Activated CD4-positive, alpha-beta T cell treated with anti-CD3 and anti-CD28 coated beads, Interleukin-2, amount 10 ng/mL, durations not matched to agents 24 days and 14 days (primary cell): Measurements from ENCODE around the gene PGBD5. TPM values are rescaled to one million over a fixed set of nuclear protein-coding genes. Genes with fewer than 3 reads are reported as not detected.
"Not testable (repeated sequence)": the region's sequence is repeated elsewhere in the genome, so short reads cannot be mapped to it uniquely, and the experiment has no call there.

Experiments
- DNase-seq: peaks from one replicate; pipeline ENCODE4 v3.0.0; 2022
- H3K27ac Mint-ChIP-seq: one replicate; pipeline ENCODE4 v1.8.0; 2022; ENCODE audit warnings: mild to moderate bottlenecking, mixed read lengths
- H3K27me3 Mint-ChIP-seq: one replicate; pipeline ENCODE4 v1.8.0; 2022; ENCODE audit warnings: mixed read lengths
- H3K36me3 Mint-ChIP-seq: one replicate; pipeline ENCODE4 v1.8.0; 2022; ENCODE audit warnings: low read depth, mild to moderate bottlenecking, mixed read lengths
- H3K4me1 Mint-ChIP-seq: one replicate; pipeline ENCODE4 v1.8.0; 2021; ENCODE audit warnings: mixed read lengths
- H3K4me3 Mint-ChIP-seq: one replicate; pipeline ENCODE4 v1.8.0; 2022; ENCODE audit warnings: mild to moderate bottlenecking, moderate library complexity, mixed read lengths
- H3K9me3 Mint-ChIP-seq: one replicate; pipeline ENCODE4 v1.8.0; 2021; ENCODE audit warnings: mixed read lengths
- intact Hi-C: fragments of 100-400 bp; cut with micrococcal nuclease; formaldehyde crosslinking; loops from one replicate; pipeline ENCODE4 v1.15.1; 2023
- total RNA-seq: library from RNA; stranded (reverse); gene quantifications from 2 replicates; pipeline ENCODE4 v1.2.3, GENCODE V29; 2022

Gene PGBD5, protein sequence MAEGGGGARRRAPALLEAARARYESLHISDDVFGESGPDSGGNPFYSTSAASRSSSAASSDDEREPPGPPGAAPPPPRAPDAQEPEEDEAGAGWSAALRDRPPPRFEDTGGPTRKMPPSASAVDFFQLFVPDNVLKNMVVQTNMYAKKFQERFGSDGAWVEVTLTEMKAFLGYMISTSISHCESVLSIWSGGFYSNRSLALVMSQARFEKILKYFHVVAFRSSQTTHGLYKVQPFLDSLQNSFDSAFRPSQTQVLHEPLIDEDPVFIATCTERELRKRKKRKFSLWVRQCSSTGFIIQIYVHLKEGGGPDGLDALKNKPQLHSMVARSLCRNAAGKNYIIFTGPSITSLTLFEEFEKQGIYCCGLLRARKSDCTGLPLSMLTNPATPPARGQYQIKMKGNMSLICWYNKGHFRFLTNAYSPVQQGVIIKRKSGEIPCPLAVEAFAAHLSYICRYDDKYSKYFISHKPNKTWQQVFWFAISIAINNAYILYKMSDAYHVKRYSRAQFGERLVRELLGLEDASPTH
- 0.09 TPM in 1 of 2 replicates, not detected in the other for total RNA-seq

DNA sequence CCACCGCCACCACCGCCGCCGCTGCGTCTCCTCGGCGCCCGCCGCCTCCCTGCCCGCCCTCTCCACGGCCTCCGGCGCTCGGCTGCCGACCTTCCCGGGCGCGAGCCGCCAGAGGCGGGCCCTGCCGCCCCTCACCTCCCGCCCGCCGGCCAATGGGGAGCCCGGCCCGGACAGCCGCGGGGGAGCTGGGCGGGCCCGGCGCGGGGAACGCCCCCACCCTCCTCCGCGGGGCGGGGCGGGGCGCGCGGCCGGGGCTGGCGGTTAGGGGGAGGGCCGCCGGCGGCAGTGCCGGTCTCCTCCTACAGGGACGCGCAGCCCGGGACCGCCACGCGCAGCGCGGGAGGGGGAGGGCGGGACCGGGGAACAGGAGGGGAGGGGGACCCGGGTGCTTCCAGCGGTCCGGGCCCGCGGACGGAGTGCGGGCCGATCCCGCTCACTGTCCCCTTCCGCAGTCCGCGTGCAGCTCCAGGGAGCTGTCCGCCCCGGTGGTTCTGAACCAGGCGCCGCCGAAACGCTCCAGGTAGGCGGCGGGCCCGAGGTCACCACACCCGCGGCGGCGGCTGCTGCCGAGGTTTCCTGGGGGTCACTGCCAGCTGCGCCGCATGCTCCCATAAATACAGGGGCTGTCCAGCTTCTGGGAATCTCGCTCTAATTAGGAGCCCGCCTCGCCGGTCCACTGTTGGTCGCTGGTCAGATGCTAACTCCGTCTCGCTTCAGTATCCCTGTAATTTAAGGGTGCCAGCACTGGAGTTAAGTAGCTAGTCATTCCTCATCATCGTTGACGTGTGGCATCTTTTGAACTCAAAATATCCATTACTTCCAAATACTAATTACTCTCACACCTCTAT, at the start of gene PGBD5:
Gene PGBD5, minus strand, starts transcription at position 87 of the 848 bp plus-strand sequence. CDS start 404 bp downstream, outside the sequence.
- DNase-seq = peak; percentile 92
- peaks cover 4% of the 10 kb centered on the region for H3K36me3 Mint-ChIP-seq
- peaks cover 61% of the 10 kb centered on the region for H3K27me3 Mint-ChIP-seq
- H3K9me3 Mint-ChIP-seq = peaks cover 6% of the 10 kb centered on the region
- intact Hi-C loops = loop anchor here (5.0 kb wide), 1 partner anchor 994 kb away; the partner anchor contains the start of gene ACTA1
- H3K4me3 Mint-ChIP-seq = peak within 1 kb of the TSS; percentile 79
- peaks cover 13% of the 10 kb centered on the region for H3K4me1 Mint-ChIP-seq
- peak within 1 kb of the TSS; percentile 39 for H3K27ac Mint-ChIP-seq

DNA sequence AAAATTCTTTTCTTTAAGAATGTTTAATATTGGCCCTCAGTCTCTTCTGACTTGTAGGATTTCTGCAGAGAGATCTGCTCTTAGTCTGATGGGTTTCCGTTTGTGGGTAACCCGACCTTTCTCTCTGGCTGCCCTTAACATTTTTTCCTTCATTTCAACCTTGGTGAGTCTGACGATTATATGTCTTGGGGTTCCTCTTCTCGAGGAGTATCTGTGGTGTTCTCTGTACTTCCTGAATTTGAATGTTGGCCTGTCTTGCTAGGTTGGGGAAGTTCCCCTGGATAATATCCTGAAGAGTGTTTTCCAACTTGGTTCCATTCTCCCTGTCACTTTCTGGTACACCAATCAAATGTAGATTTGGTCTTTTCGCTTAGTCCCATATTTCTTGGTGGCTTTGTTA, 48.8 kb upstream of the PGBD5 start:
- intact Hi-C loops, H3K4me3 Mint-ChIP-seq, H3K36me3 Mint-ChIP-seq, H3K27ac Mint-ChIP-seq, H3K4me1 Mint-ChIP-seq, DNase-seq, H3K9me3 Mint-ChIP-seq: not testable (repeated sequence)
- peaks cover 29% of the 10 kb centered on the region for H3K27me3 Mint-ChIP-seq

DNA sequence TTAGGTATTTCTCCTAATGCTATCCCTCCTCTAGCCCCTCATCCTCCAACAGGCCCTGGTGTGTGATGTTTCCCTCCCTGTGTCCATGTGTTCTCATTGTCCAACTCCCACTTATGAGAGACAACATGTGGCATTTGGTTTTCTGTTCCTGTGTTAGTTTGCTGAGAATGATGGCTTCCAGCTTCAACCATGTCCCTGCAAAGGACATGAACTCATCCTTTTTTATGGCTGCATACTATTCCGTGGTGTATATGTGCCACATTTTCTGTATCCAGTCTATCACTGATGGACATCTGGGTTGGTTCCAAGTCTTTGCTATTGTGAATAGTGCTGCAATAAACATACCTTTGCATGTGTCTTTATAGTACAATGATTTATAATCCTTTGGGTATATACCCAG, 44.6 kb upstream of the PGBD5 start:
- intact Hi-C loops, H3K9me3 Mint-ChIP-seq, DNase-seq, H3K4me1 Mint-ChIP-seq, H3K4me3 Mint-ChIP-seq, H3K27ac Mint-ChIP-seq, H3K36me3 Mint-ChIP-seq: not testable (repeated sequence)
- H3K27me3 Mint-ChIP-seq = peaks cover 13% of the 10 kb centered on the region

DNA sequence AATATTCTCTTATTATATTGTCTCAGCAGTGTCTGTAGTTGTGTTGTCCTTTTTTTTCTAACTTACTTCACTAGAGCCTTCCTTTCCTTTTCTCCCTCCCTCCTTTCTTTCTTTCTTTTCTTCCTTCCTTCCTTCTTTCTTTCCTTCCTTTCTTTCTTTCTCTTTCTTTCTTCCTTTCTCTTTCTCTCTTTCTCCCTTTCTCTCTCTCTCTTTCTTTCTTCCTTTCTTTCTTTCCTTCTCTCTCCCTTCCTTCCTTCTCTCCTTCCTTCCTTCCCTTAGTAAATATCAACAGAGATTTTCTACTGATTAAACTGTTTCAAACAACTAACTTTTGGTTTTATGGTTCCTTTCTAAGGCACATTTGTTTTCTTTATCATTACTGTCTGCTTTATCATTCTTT, 43.1 kb upstream of the PGBD5 start:
- Mint-ChIP-seq H3K4me3 (no peak overlapping the region), H3K9me3 (no peaks in the 10 kb centered on the region), H3K27me3 (peaks cover 9% of the 10 kb centered on the region), H3K36me3 (no peaks in the 10 kb centered on the region), H3K4me1 (no peaks in the 10 kb centered on the region), H3K27ac (no peak overlapping the region)
- no peak for DNase-seq
- intact Hi-C loops = no loop called here

DNA sequence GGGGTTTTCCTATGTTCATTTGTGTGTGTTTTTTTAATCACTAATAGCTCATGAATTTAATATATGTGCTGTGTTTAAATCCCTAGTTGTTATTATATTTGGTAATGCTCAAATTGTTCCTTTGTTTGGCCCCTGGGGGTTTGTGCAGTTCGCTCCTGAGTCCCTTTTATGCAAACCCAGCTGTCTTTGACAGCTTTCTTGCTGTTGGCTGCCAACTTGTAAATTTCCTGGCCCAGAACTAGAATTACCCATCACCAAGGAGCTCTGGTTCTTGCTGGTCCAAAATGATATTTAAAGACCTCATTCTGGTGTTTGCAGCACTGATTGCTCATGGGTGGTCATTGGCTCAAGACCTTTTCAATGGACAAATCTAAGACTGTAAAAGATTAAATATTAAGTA, 39.6 kb upstream of the PGBD5 start:
- DNase-seq = no peak
- no peak overlapping the region for H3K4me3 Mint-ChIP-seq
- no peaks in the 10 kb centered on the region for H3K9me3 Mint-ChIP-seq
- no peak overlapping the region for H3K27ac Mint-ChIP-seq
- H3K27me3 Mint-ChIP-seq = peaks cover 5% of the 10 kb centered on the region
- intact Hi-C loops = no loop called here
- no peaks in the 10 kb centered on the region for H3K4me1 Mint-ChIP-seq
- no peaks in the 10 kb centered on the region for H3K36me3 Mint-ChIP-seq

DNA sequence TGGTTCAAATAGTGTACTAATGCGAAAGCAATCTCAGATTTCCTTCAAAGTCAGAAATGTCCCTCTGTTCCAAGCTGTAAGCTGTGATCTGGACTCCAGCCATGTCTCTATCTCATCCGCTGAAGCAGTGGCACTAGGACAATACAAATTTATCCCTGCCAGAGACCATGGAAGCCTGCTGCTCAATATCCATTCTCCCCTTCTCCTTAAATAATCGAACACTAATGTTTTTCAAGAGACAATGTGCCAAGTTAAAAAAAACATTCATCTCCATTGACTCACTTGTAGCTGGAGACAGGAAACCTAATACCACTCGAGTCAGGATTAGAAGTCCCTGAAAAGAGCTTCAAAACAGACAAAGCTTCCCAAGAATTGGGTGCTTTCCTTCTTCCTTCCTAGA, 38.5 kb upstream of the PGBD5 start:
- peaks cover 10% of the 10 kb centered on the region for H3K27me3 Mint-ChIP-seq
- intact Hi-C loops = no loop called here
- H3K4me3 Mint-ChIP-seq = no peak overlapping the region
- H3K9me3 Mint-ChIP-seq = no peaks in the 10 kb centered on the region
- no peak overlapping the region for H3K27ac Mint-ChIP-seq
- no peak for DNase-seq
- no peaks in the 10 kb centered on the region for H3K36me3 Mint-ChIP-seq
- no peaks in the 10 kb centered on the region for H3K4me1 Mint-ChIP-seq

DNA sequence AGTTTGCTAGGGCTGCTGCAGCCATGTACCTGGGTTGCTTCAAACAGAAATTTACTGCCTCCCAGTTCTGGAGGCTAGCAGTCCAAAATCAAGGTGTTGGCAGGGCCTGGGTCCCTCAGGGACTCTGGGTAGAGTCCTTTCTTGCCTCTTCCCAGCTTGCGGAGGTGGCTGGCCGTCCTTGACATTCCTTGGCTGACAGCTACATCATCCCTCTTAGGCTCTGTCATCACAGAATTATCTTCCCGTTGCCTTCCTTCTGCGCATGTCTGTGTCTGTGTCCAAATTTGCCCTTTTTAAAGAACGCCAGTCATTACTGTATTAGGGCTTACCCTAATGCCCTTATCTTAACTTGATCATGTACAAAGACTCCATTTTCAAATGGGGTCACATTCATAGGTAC, 37.6 kb upstream of the PGBD5 start:
- Mint-ChIP-seq H3K27ac (no peak overlapping the region), H3K4me1 (no peaks in the 10 kb centered on the region), H3K36me3 (no peaks in the 10 kb centered on the region), H3K27me3 (peaks cover 13% of the 10 kb centered on the region), H3K9me3 (no peaks in the 10 kb centered on the region), H3K4me3 (no peak overlapping the region)
- intact Hi-C loops = no loop called here
- DNase-seq = no peak

DNA sequence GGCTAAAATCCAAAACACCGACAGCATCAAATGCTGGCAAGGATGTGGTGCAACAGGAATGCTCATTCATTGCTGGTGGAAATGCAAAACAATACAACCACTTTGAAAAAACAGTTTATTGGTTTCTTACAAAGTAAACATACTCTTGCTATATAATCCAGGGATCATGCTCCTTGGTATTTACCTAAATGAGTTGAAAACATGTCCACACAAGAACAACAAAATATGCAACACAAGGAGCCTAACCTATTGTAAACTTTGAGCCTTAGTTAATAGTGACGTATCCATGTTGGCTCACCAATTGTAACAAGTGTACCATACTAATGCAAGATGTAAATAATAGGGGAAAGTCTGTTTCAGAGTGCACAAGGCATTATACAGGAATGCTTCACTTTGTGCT, 37.2 kb upstream of the PGBD5 start:
- Mint-ChIP-seq H3K27me3 (peaks cover 13% of the 10 kb centered on the region), H3K4me3 (no peak overlapping the region), H3K4me1 (no peaks in the 10 kb centered on the region), H3K27ac (no peak overlapping the region), H3K36me3 (no peaks in the 10 kb centered on the region), H3K9me3 (no peaks in the 10 kb centered on the region)
- intact Hi-C loops = no loop called here
- no peak for DNase-seq

DNA sequence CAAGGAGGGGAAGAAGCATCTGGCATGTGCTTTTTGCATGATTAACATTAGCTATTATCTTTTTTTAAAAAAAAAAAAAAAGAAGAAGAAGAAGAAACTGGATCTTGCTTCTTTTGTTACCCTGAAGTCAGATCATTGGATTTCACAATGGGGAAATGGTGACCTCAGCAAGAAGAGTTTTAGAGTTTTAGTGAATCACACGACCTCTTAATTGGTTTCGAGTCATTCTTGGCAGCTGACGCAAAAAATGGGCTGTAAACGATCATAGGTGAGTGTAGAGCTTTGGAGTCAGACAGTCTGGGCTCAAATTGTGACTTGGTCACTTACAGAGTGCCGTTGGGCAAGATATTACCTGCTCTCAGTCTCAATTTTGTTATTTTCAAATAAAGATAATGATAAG, 33.3 kb upstream of the PGBD5 start:
- H3K27me3 Mint-ChIP-seq = peaks cover 17% of the 10 kb centered on the region
- H3K27ac Mint-ChIP-seq = no peak overlapping the region
- H3K4me1 Mint-ChIP-seq = no peaks in the 10 kb centered on the region
- H3K4me3 Mint-ChIP-seq = no peak overlapping the region
- intact Hi-C loops = no loop called here
- DNase-seq = no peak
- no peaks in the 10 kb centered on the region for H3K36me3 Mint-ChIP-seq
- H3K9me3 Mint-ChIP-seq = no peaks in the 10 kb centered on the region

DNA sequence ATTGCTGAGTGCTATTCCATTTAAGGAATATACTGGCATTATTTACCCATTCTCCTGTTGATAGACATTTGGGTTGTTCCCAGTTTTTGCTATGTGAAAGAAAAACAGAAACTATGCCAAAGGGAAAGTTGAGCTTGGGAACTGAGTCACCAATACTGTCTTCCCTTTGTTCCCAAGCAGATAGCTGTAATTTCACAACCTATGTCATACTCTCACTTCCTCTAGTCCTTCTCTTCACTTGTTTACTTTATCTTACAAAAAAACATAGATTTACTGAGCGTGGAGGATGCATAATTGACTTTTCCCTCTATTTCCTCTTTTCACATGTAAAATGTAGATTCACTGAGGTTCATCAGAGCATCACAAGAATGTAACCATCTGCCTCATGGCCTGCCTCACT, 32.4 kb upstream of the PGBD5 start:
- H3K4me3 Mint-ChIP-seq = no peak overlapping the region
- peaks cover 19% of the 10 kb centered on the region for H3K27me3 Mint-ChIP-seq
- intact Hi-C loops = no loop called here
- no peak overlapping the region for H3K27ac Mint-ChIP-seq
- no peaks in the 10 kb centered on the region for H3K9me3 Mint-ChIP-seq
- H3K36me3 Mint-ChIP-seq = no peaks in the 10 kb centered on the region
- DNase-seq = no peak
- no peaks in the 10 kb centered on the region for H3K4me1 Mint-ChIP-seq

DNA sequence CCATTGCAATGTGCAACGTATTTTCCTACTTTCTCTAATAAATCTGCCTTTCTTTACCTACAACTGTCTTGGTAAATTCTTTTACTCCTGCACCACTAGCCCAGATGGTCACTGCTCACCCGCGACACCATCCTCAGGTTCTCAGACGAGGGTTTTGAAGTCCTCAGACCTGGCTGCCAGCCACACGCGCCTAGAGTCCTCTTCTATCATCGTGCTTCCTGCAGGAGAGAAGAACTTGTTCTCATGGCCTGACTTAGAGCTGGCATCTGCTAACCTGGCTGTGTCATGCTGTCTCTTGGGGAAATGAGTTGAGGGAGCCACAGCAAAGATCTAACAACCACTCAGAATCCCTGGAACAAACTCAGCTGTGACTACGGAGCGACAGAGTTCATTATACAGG, 30.3 kb upstream of the PGBD5 start:
- no peak for DNase-seq
- Mint-ChIP-seq H3K9me3 (no peaks in the 10 kb centered on the region), H3K27me3 (peaks cover 21% of the 10 kb centered on the region), H3K4me3 (no peak overlapping the region), H3K4me1 (no peaks in the 10 kb centered on the region), H3K36me3 (no peaks in the 10 kb centered on the region), H3K27ac (no peak overlapping the region)
- intact Hi-C loops = no loop called here

DNA sequence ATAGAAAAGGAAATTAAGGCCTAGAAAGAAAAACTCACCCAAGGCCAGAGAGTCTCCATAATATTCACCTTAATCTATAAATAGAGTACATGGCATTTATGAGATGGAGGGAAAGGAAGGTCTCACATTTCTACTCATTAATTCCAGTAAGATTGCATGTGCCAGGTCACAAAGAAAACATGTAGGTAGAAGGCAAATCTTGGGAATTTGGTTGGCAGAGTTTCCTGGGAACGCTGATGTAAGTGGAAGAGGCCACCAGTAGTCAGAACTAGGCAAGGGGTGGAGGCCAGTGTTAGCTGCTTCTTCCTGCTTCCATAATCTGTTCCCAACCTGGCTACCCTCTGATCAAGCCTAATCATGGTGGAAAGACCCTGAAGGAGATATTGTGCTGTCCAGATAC, 29.2 kb upstream of the PGBD5 start:
- DNase-seq = no peak
- H3K27me3 Mint-ChIP-seq = peaks cover 14% of the 10 kb centered on the region
- no peaks in the 10 kb centered on the region for H3K36me3 Mint-ChIP-seq
- H3K27ac Mint-ChIP-seq = no peak overlapping the region
- no peaks in the 10 kb centered on the region for H3K9me3 Mint-ChIP-seq
- intact Hi-C loops = no loop called here
- no peaks in the 10 kb centered on the region for H3K4me1 Mint-ChIP-seq
- H3K4me3 Mint-ChIP-seq = no peak overlapping the region

DNA sequence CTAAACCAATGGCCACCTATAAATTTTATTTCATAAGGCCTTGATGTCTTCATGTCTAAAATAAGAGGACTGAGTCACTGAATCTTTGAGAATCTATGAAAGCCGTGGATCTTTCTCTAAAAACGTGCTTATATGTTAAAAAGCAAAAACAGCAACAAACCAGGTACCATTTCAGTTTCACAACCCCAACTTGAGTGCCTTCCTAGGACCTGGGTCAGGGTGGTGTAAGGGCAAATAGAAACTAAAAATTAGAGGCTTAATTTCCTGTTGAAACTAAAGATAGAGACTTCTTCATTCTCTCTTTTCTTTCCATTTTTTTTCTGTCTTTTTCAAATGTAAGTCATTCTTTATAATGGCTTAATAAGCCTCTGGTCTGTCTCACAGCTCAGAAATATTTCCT, 27.2 kb upstream of the PGBD5 start:
- intact Hi-C loops = no loop called here

More for the DNA sequence above, 27.2 kb upstream of the PGBD5 start:
- no peaks in the 10 kb centered on the region for H3K36me3 Mint-ChIP-seq
- H3K27me3 Mint-ChIP-seq = peaks cover 9% of the 10 kb centered on the region
- no peaks in the 10 kb centered on the region for H3K4me1 Mint-ChIP-seq
- no peak overlapping the region for H3K27ac Mint-ChIP-seq
- H3K9me3 Mint-ChIP-seq = no peaks in the 10 kb centered on the region
- no peak overlapping the region for H3K4me3 Mint-ChIP-seq
- DNase-seq = no peak
